Fibroblast of lung (primary cell): ENCODE results near the gene RERE. TPM values are rescaled to one million over a fixed set of nuclear protein-coding genes. Genes with fewer than 3 reads are reported as not detected.

Experiments used
- DNase-seq, 2 donors: peaks; one replicate each; pipeline versions ENCODE4 v3.0.0 to v3.0.0-alpha.2; 2010; ENCODE audit warnings: low read depth in 2 of 2
- H2AFZ ChIP-seq: 2 replicates; pipeline ENCODE4 v1.5.1; 2012; ENCODE audit warnings: low read length, control low read depth, inconsistent platforms
- H3K27ac ChIP-seq: 2 replicates; pipeline ENCODE4 v1.5.1; 2011; ENCODE audit warnings: low read length, control low read depth; ENCODE audit not compliant: insufficient read depth
- H3K27me3 ChIP-seq: 2 replicates; pipeline ENCODE4 v1.5.1; 2011; ENCODE audit warnings: mild to moderate bottlenecking, low read length; ENCODE audit not compliant: control insufficient read depth, insufficient read depth
- H3K36me3 ChIP-seq: 2 replicates; pipeline ENCODE4 v1.5.1; 2011; ENCODE audit warnings: low read length; ENCODE audit not compliant: control insufficient read depth, insufficient read depth
- H3K4me1 ChIP-seq: 2 replicates; pipeline ENCODE4 v1.5.1; 2011; ENCODE audit warnings: low read length; ENCODE audit not compliant: control insufficient read depth, insufficient read depth; ENCODE audit errors: extremely low read depth
- H3K4me2 ChIP-seq: 2 replicates; pipeline ENCODE4 v1.5.1; 2011; ENCODE audit warnings: low read length, control low read depth; ENCODE audit not compliant: insufficient read depth; ENCODE audit errors: extremely low read depth
- H3K4me3 ChIP-seq, 4 experiments: fragments of 200-600 bp in 1 of 4; sonication (generic) in 1 of 4; replicated peaks in 1 of 4; 2 replicates each; pipeline ENCODE4 v1.5.1; 2011 to 2016; ENCODE audit warnings: low read length in 4 of 4, low read depth in 3 of 4, mild to moderate bottlenecking in 3 of 4, control low read depth in 2 of 4, inconsistent platforms in 1 of 4, mixed read lengths in 1 of 4; ENCODE audit not compliant: insufficient read depth in 1 of 4; ENCODE audit errors: control extremely low read depth in 1 of 4
- H3K79me2 ChIP-seq: 2 replicates; pipeline ENCODE4 v1.5.1; 2012; ENCODE audit warnings: mild to moderate bottlenecking, low read length, inconsistent platforms; ENCODE audit not compliant: control insufficient read depth, insufficient read depth
- H3K9ac ChIP-seq: 2 replicates; pipeline ENCODE4 v1.5.1; 2011; ENCODE audit warnings: mild to moderate bottlenecking, low read length, control low read depth; ENCODE audit not compliant: insufficient read depth
- H3K9me3 ChIP-seq: 2 replicates; pipeline ENCODE4 v1.5.1; 2012; ENCODE audit warnings: low read depth, low read length; ENCODE audit not compliant: control insufficient read depth, insufficient read depth
- H4K20me1 ChIP-seq: 2 replicates; pipeline ENCODE4 v1.5.1; 2011; ENCODE audit warnings: low read length; ENCODE audit not compliant: control insufficient read depth, insufficient read depth; ENCODE audit errors: extremely low read depth
- CTCF ChIP-seq, 2 donors: IDR thresholded peaks in 1 of 2; conservative IDR thresholded peaks in 1 of 2; 1 replicate in 1 of 2; 2 replicates in 1 of 2; pipeline ENCODE4 v1.5.1; 2011 to 2012; ENCODE audit warnings: low read length in 2 of 2, control low read depth in 1 of 2, inconsistent platforms in 1 of 2, low read depth in 1 of 2, mild to moderate bottlenecking in 1 of 2
- EZH2 ChIP-seq: IDR thresholded peaks from 2 replicates; pipeline ENCODE4 v1.5.1; 2012; ENCODE audit warnings: low read length, control low read depth, mild to moderate bottlenecking; ENCODE audit errors: missing control alignments
- polyA plus RNA-seq, 2 donors: library from polyadenylated mRNA; depleted of rRNA in 1 of 2; stranded (reverse) in 1 of 2; unstranded in 1 of 2; fragments of >200 nt; gene quantifications; 2 replicates each; pipeline ENCODE4 v1.2.1, GENCODE V29; 2011 to 2012; ENCODE audit warnings: missing spikeins in 1 of 2
- total RNA-seq: library from RNA; depleted of rRNA; stranded (reverse); fragments of >200 nt; gene quantifications from 2 replicates; pipeline ENCODE4 v1.2.1, GENCODE V29; 2014

RERE gene
- total and polyA plus RNA-seq, 2 donors (not counting 1 experiment from before 2014, with no cell fraction given), result 3.7 to 51.0 TPM

GRCh38 chr1:8607906-8608305 lies 209.5 kb downstream of the RERE start:
- Histone ChIP-seq H4K20me1 (no peaks in the 10 kb centered on the region), H3K4me1 (no peaks in the 10 kb centered on the region), H3K27me3 (no peaks in the 10 kb centered on the region), H3K4me2 (no peak overlapping the region), H3K9me3 (no peaks in the 10 kb centered on the region), H3K36me3 (no peaks in the 10 kb centered on the region), H3K9ac (no peak overlapping the region), H3K27ac (no peak overlapping the region), H2AFZ (no peak overlapping the region), H3K79me2 (no peaks in the 10 kb centered on the region), H3K4me3 (no peak overlapping the region)
- DNase-seq, result no peak
- TF ChIP-seq EZH2 (no peak), CTCF (conservative IDR thresholded peaks at IDR 0.05 in 1 of 2, IDR thresholded peaks at IDR 0.05 in 1 of 2; ENCODE audit: low read depth in 1 of 2, low read length in 2 of 2) (no peak)

GRCh38 chr1:8604041-8604945 lies 213.1 kb downstream of the RERE start:
- Histone ChIP-seq H3K79me2 (no peaks in the 10 kb centered on the region), H3K4me3 (no peak overlapping the region), H4K20me1 (no peaks in the 10 kb centered on the region)

GRCh38 chr1:8603220-8603616 lies 214.2 kb downstream of the RERE start:
- H2AFZ ChIP-seq, result no peak overlapping the region
- no peaks in the 10 kb centered on the region for H3K9me3 ChIP-seq
- no peaks in the 10 kb centered on the region for H3K27me3 ChIP-seq
- peak; percentile 15 to 62 for DNase-seq
- no peak overlapping the region for H3K27ac ChIP-seq
- H3K4me3 ChIP-seq, result no peak overlapping the region
- H3K79me2 ChIP-seq, result no peaks in the 10 kb centered on the region
- peaks cover 2% of the 10 kb centered on the region for H3K4me1 ChIP-seq
- H3K4me2 ChIP-seq, result no peak overlapping the region
- no peak for TF ChIP-seq CTCF (conservative IDR thresholded peaks at IDR 0.05 in 1 of 2, IDR thresholded peaks at IDR 0.05 in 1 of 2; ENCODE audit: low read depth in 1 of 2, low read length in 2 of 2)
- TF ChIP-seq EZH2, result no peak
- no peaks in the 10 kb centered on the region for H4K20me1 ChIP-seq
- no peaks in the 10 kb centered on the region for H3K36me3 ChIP-seq
- no peak overlapping the region for H3K9ac ChIP-seq

More at GRCh38 chr1:8604041-8604945, 213.1 kb downstream of the RERE start:
- H2AFZ ChIP-seq, result no peak overlapping the region
- H3K4me1 ChIP-seq, result no peaks in the 10 kb centered on the region
- no peak overlapping the region for H3K9ac ChIP-seq
- H3K27ac ChIP-seq, result no peak overlapping the region
- H3K27me3 ChIP-seq, result no peaks in the 10 kb centered on the region
- H3K36me3 ChIP-seq, result no peaks in the 10 kb centered on the region
- TF ChIP-seq CTCF (conservative IDR thresholded peaks at IDR 0.05 in 1 of 2, IDR thresholded peaks at IDR 0.05 in 1 of 2; ENCODE audit: low read depth in 1 of 2, low read length in 2 of 2) (no peak), EZH2 (no peak)
- no peak overlapping the region for H3K4me2 ChIP-seq
- no peaks in the 10 kb centered on the region for H3K9me3 ChIP-seq
- DNase-seq, result peak in 1 of 2 donors; percentile 7
